HepG2 (cell line): ENCODE measurements around the gene USP20. TPM values are rescaled to one million over a fixed set of nuclear protein-coding genes. Genes with fewer than 3 reads are reported as not detected.

Source experiments
- ELF1 ChIP-seq: sonication (generic); formaldehyde crosslinking; IDR thresholded peaks from 2 replicates; pipeline ENCODE4 v1.4.0; 2020; ENCODE audit warnings: missing genetic modification reagents
- KAT7 ChIP-seq: IDR thresholded peaks from 2 replicates; pipeline ENCODE4 v1.6.1; 2018; ENCODE audit warnings: borderline replicate concordance, missing compliant biosample characterization
- KLF12 ChIP-seq: sonication (generic); formaldehyde crosslinking; IDR thresholded peaks from 2 replicates; pipeline ENCODE4 v1.4.0; 2020; ENCODE audit warnings: missing genetic modification reagents, borderline replicate concordance
- LCORL ChIP-seq, 2 experiments: fragments of 450-650 bp in 1 of 2; sonication (generic) in 1 of 2; formaldehyde crosslinking in 1 of 2; IDR thresholded peaks; 2 replicates each; pipeline versions ENCODE4 v1.5.0 to v1.6.1; 2017 to 2020; ENCODE audit warnings: antibody characterized with exemption in 1 of 2, missing genetic modification reagents in 1 of 2
- RARA ChIP-seq: IDR thresholded peaks from 2 replicates; pipeline ENCODE4 v1.6.1; 2016; ENCODE audit warnings: missing genetic modification reagents, missing compliant biosample characterization
- SALL1 ChIP-seq: sonication (generic); formaldehyde crosslinking; IDR thresholded peaks from 2 replicates; pipeline ENCODE4 v1.8.0; 2022; ENCODE audit warnings: mild to moderate bottlenecking, missing genetic modification reagents
- SMAD3 ChIP-seq: sonication (generic); formaldehyde crosslinking; IDR thresholded peaks from 2 replicates; pipeline ENCODE4 v1.4.0; 2020; ENCODE audit warnings: missing genetic modification reagents
- SP4 ChIP-seq: sonication (generic); formaldehyde crosslinking; IDR thresholded peaks from 2 replicates; pipeline ENCODE4 v1.8.1; 2023; ENCODE audit warnings: mild to moderate bottlenecking, missing genetic modification reagents
- ZMYM4 ChIP-seq: sonication (generic); formaldehyde crosslinking; IDR thresholded peaks from 2 replicates; pipeline ENCODE4 v1.8.1; 2023; ENCODE audit warnings: mild to moderate bottlenecking, missing genetic modification reagents
- ZNF230 ChIP-seq: sonication (generic); formaldehyde crosslinking; IDR thresholded peaks from 2 replicates; pipeline ENCODE4 v1.4.0; 2020; ENCODE audit warnings: mild to moderate bottlenecking, missing genetic modification reagents
- ZNF605 ChIP-seq: sonication (generic); formaldehyde crosslinking; IDR thresholded peaks from 2 replicates; pipeline ENCODE4 v1.8.0; 2022; ENCODE audit warnings: mild to moderate bottlenecking, missing genetic modification reagents
- ZNF775 ChIP-seq: sonication (generic); formaldehyde crosslinking; IDR thresholded peaks from 2 replicates; pipeline ENCODE4 v1.4.0; 2020; ENCODE audit warnings: missing genetic modification reagents, mild to moderate bottlenecking, moderate library complexity, borderline replicate concordance
- polyA plus RNA-seq, 8 experiments: library from polyadenylated mRNA; depleted of rRNA in 3 of 8; stranded (reverse) in 7 of 8; unstranded in 1 of 8; fragments of >200 nt; fragmentation: Illumina TruSeq in 4 of 8; extraction: Trizol in 4 of 8; gene quantifications; 2 replicates each; pipeline versions ENCODE4 v1.2.1 to v1.2.3, GENCODE V29; 2011 to 2016; ENCODE audit warnings: low read depth in 4 of 8, missing spikeins in 1 of 8, mixed read lengths in 1 of 8; ENCODE audit not compliant: insufficient read depth in 1 of 8
- total RNA-seq, 5 experiments: library from RNA; depleted of rRNA; stranded (reverse); fragments of >200 nt; fragmentation: Illumina TruSeq; extraction: Trizol; gene quantifications; 2 replicates each; pipeline ENCODE4 v1.2.3, GENCODE V29; 2016; ENCODE audit warnings: low read depth in 1 of 5
- TF ChIP-seq, protein P1 (sequence below): IDR thresholded peaks from 2 replicates; pipeline ENCODE4 v1.6.1; 2016
- TF ChIP-seq, protein P2 (sequence below): sonication (generic); formaldehyde crosslinking; conservative IDR thresholded peaks from 2 replicates; pipeline ENCODE4 v1.4.0; 2020; ENCODE audit warnings: missing genetic modification reagents
- TF ChIP-seq, protein P3 (sequence below): sonication (generic); formaldehyde crosslinking; IDR thresholded peaks from 2 replicates; pipeline ENCODE4 v1.4.0; 2020; ENCODE audit warnings: missing genetic modification reagents, borderline replicate concordance
- TF ChIP-seq, protein P4 (sequence below): sonication (generic); formaldehyde crosslinking; IDR thresholded peaks from 2 replicates; pipeline ENCODE4 v1.5.1; 2020; ENCODE audit warnings: mild to moderate bottlenecking, missing genetic modification reagents, moderate library complexity
- TF ChIP-seq, protein P5 (sequence below): sonication (generic); formaldehyde crosslinking; IDR thresholded peaks from 2 replicates; pipeline ENCODE4 v1.4.0; 2020; ENCODE audit warnings: mild to moderate bottlenecking, missing genetic modification reagents
- TF ChIP-seq, protein P6 (sequence below): sonication (generic); formaldehyde crosslinking; IDR thresholded peaks from 2 replicates; pipeline ENCODE4 v1.4.0; 2020; ENCODE audit warnings: missing genetic modification reagents

USP20 gene
- total and polyA plus RNA-seq, 2 of the 13 experiments (the other 11 are each of a cell fraction or from before 2014, with no cell fraction given) = 4.4 to 5.9 TPM

DNA sequence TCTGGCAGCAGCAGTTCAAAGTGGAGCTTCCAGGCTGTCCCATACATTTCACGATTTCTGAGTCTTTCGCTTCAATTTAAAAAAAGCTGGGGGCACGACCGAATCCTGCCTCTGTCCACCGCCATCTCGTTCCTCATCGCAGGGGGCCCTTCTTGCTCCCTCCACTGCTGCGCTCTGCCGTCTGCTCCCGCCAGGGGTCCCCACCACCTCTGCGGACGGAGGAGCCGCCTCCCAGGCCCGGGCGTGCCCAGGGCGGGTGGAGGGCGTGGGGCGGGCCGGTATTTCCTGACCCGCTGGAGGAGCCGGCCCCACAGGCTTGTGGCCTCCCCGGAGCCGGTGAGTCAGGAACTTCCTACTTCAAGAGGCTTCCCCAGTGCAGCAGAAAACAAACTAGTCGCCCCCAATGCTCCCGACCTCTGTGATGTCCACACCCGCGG lies 50.4 kb downstream of the USP20 start (continued):
- TF ChIP-seq SMAD3 (CRISPR knock-in tag) (no peak), SALL1 (CRISPR knock-in tag) (peak; percentile 51; the same call in 1 of the 2 replicates), ZNF605 (CRISPR knock-in tag) (no peak), LCORL (IDR thresholded peaks at IDR 0.05) (no peak), LCORL (CRISPR knock-in tag; IDR thresholded peaks at IDR 0.05) (peak; percentile 74), RARA (CRISPR knock-in tag) (0 out of 2 replicates have a peak, but pooled peaks have one; percentile 11), ELF1 (CRISPR knock-in tag) (peak; percentile 45; the same call in 1 of the 2 replicates), ZNF775 (CRISPR knock-in tag) (0 out of 2 replicates have a peak, but pooled peaks have one; percentile 54), KLF12 (0 out of 2 replicates have a peak, but pooled peaks have one; percentile 45), ZMYM4 (CRISPR knock-in tag) (peak; percentile 53; the same call in 1 of the 2 replicates), KAT7 (0 out of 2 replicates have a peak, but pooled peaks have one; percentile 32), ZNF230 (CRISPR knock-in tag) (0 out of 2 replicates have a peak, but pooled peaks have one; percentile 65), SP4 (CRISPR knock-in tag) (peak; percentile 56)
- TF ChIP-seq, protein P1, sequence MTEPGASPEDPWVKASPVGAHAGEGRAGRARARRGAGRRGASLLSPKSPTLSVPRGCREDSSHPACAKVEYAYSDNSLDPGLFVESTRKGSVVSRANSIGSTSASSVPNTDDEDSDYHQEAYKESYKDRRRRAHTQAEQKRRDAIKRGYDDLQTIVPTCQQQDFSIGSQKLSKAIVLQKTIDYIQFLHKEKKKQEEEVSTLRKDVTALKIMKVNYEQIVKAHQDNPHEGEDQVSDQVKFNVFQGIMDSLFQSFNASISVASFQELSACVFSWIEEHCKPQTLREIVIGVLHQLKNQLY (CRISPR knock-in tag) = no peak
- TF ChIP-seq, protein P2, sequence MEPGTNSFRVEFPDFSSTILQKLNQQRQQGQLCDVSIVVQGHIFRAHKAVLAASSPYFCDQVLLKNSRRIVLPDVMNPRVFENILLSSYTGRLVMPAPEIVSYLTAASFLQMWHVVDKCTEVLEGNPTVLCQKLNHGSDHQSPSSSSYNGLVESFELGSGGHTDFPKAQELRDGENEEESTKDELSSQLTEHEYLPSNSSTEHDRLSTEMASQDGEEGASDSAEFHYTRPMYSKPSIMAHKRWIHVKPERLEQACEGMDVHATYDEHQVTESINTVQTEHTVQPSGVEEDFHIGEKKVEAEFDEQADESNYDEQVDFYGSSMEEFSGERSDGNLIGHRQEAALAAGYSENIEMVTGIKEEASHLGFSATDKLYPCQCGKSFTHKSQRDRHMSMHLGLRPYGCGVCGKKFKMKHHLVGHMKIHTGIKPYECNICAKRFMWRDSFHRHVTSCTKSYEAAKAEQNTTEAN (CRISPR knock-in tag) = no peak
- TF ChIP-seq, protein P3, sequence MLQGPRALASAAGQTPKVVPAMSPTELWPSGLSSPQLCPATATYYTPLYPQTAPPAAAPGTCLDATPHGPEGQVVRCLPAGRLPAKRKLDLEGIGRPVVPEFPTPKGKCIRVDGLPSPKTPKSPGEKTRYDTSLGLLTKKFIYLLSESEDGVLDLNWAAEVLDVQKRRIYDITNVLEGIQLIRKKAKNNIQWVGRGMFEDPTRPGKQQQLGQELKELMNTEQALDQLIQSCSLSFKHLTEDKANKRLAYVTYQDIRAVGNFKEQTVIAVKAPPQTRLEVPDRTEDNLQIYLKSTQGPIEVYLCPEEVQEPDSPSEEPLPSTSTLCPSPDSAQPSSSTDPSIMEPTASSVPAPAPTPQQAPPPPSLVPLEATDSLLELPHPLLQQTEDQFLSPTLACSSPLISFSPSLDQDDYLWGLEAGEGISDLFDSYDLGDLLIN (CRISPR knock-in tag) = no peak
- TF ChIP-seq, protein P4, sequence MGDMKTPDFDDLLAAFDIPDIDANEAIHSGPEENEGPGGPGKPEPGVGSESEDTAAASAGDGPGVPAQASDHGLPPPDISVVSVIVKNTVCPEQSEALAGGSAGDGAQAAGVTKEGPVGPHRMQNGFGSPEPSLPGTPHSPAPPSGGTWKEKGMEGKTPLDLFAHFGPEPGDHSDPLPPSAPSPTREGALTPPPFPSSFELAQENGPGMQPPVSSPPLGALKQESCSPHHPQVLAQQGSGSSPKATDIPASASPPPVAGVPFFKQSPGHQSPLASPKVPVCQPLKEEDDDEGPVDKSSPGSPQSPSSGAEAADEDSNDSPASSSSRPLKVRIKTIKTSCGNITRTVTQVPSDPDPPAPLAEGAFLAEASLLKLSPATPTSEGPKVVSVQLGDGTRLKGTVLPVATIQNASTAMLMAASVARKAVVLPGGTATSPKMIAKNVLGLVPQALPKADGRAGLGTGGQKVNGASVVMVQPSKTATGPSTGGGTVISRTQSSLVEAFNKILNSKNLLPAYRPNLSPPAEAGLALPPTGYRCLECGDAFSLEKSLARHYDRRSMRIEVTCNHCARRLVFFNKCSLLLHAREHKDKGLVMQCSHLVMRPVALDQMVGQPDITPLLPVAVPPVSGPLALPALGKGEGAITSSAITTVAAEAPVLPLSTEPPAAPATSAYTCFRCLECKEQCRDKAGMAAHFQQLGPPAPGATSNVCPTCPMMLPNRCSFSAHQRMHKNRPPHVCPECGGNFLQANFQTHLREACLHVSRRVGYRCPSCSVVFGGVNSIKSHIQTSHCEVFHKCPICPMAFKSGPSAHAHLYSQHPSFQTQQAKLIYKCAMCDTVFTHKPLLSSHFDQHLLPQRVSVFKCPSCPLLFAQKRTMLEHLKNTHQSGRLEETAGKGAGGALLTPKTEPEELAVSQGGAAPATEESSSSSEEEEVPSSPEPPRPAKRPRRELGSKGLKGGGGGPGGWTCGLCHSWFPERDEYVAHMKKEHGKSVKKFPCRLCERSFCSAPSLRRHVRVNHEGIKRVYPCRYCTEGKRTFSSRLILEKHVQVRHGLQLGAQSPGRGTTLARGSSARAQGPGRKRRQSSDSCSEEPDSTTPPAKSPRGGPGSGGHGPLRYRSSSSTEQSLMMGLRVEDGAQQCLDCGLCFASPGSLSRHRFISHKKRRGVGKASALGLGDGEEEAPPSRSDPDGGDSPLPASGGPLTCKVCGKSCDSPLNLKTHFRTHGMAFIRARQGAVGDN (CRISPR knock-in tag) = peak; percentile 68
- TF ChIP-seq, protein P5, sequence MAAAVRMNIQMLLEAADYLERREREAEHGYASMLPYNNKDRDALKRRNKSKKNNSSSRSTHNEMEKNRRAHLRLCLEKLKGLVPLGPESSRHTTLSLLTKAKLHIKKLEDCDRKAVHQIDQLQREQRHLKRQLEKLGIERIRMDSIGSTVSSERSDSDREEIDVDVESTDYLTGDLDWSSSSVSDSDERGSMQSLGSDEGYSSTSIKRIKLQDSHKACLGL (CRISPR knock-in tag) = no peak
- TF ChIP-seq, protein P6, sequence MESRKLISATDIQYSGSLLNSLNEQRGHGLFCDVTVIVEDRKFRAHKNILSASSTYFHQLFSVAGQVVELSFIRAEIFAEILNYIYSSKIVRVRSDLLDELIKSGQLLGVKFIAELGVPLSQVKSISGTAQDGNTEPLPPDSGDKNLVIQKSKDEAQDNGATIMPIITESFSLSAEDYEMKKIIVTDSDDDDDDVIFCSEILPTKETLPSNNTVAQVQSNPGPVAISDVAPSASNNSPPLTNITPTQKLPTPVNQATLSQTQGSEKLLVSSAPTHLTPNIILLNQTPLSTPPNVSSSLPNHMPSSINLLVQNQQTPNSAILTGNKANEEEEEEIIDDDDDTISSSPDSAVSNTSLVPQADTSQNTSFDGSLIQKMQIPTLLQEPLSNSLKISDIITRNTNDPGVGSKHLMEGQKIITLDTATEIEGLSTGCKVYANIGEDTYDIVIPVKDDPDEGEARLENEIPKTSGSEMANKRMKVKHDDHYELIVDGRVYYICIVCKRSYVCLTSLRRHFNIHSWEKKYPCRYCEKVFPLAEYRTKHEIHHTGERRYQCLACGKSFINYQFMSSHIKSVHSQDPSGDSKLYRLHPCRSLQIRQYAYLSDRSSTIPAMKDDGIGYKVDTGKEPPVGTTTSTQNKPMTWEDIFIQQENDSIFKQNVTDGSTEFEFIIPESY = peak; percentile 70
